Neural progenitor cell (in vitro differentiated cells): ENCODE measurements around the gene HCN1.

Source experiments
- CTCF ChIP-seq: fragments of 200-600 bp; sonication (generic); IDR thresholded peaks from 2 replicates; pipeline ENCODE4 v1.5.1; 2017; ENCODE audit warnings: antibody characterized with exemption, mild to moderate bottlenecking
- EZH2phosphoT487 ChIP-seq: fragments of 200-600 bp; sonication (generic); IDR thresholded peaks from 2 replicates; pipeline ENCODE4 v1.6.1; 2017; ENCODE audit warnings: antibody characterized with exemption

GRCh38 chr5:45408067-45408466 lies 288.1 kb downstream of the HCN1 start:
- TF ChIP-seq CTCF = no peak
- TF ChIP-seq EZH2phosphoT487 = no peak
